ENCODE results near the gene C19orf73.
A peak's percentile ranks its signal among the peaks of the same experiment; 100 is the strongest.

C19orf73 gene

GRCh38 chr19:49120868-49121267 is 1.9 kb upstream of the C19orf73 start:
- no peak for DNase-seq

GRCh38 chr19:49120325-49120683 is 1.4 kb upstream of the C19orf73 start:
- no peak for DNase-seq

- DNase-seq: peak; percentile 42
Observed at GRCh38 chr19:49119411-49120324, 725 bp upstream of the C19orf73 start, which contains the start of gene PPFIA3. PPFIA3 (plus strand) TSS chr19:49119544; CDS start chr19:49127874, 8,330 bp downstream.

- DNase-seq: no peak
Observed at GRCh38 chr19:49117677-49118564, 1.0 kb downstream of the C19orf73 start.

GRCh38 chr19:49116544-49116943 is 2.4 kb downstream of the C19orf73 start:
- no peak for DNase-seq

- DNase-seq: peak; percentile 61
Observed at GRCh38 chr19:49114630-49115363, 4.1 kb downstream of the C19orf73 start.

- DNase-seq: peak; percentile 88
Observed at GRCh38 chr19:49113762-49114629, 4.9 kb downstream of the C19orf73 start, which contains the start of gene LIN7B. LIN7B (plus strand) TSS chr19:49114370; CDS start chr19:49114405, 35 bp downstream.

- DNase-seq: no peak
Observed at GRCh38 chr19:49111218-49111998, 7.5 kb downstream of the C19orf73 start.

- no peak for DNase-seq
Observed at GRCh38 chr19:49110567-49110966, 8.4 kb downstream of the C19orf73 start.

- DNase-seq: no peak
Observed at GRCh38 chr19:49109569-49110233, 9.2 kb downstream of the C19orf73 start.

GRCh38 chr19:49109051-49109450 is 9.9 kb downstream of the C19orf73 start:
- no peak for DNase-seq

- no peak for DNase-seq
Observed at GRCh38 chr19:49107625-49108459, 11.1 kb downstream of the C19orf73 start.

- peak; percentile 73 for DNase-seq
Observed at GRCh38 chr19:49106648-49107135, 12.3 kb downstream of the C19orf73 start.

GRCh38 chr19:49104229-49104864 is 14.6 kb downstream of the C19orf73 start:
- no peak for DNase-seq

- no peak for DNase-seq
Observed at GRCh38 chr19:49103331-49104085, 15.4 kb downstream of the C19orf73 start.

- no peak for DNase-seq
Observed at GRCh38 chr19:49102303-49102702, 16.6 kb downstream of the C19orf73 start.

- no peak for DNase-seq
Observed at GRCh38 chr19:49101160-49101559, 17.8 kb downstream of the C19orf73 start.

GRCh38 chr19:49098795-49099194 is 20.1 kb downstream of the C19orf73 start:
- no peak for DNase-seq

Measured in activated T-cell treated with anti-CD3 and anti-CD28 coated beads, Interleukin-2, amount 50 U/mL, for 1 hour (primary cell).